ENCODE data around the gene SH3GLB1.

Gene SH3GLB1

GRCh38 chr1:86754265-86754974 lies 50.0 kb downstream of the SH3GLB1 start:
- no peak for TF ChIP-seq CTCF (conservative IDR thresholded peaks at IDR 0.05; ENCODE audit: low read depth, low read length)
- no peak overlapping the region for H2AFZ ChIP-seq (ENCODE audit: low read depth)
- H3K36me3 ChIP-seq (ENCODE audit: insufficient read depth), result no peaks in the 10 kb centered on the region
- no peak overlapping the region for H3K4me2 ChIP-seq
- H3K27ac ChIP-seq, result no peak overlapping the region
- H3K79me2 ChIP-seq (ENCODE audit: insufficient read depth, low read depth), result no peaks in the 10 kb centered on the region
- H3K27me3 ChIP-seq (ENCODE audit: insufficient read depth, low read depth), result no peaks in the 10 kb centered on the region
- H3K9ac ChIP-seq, result no peak overlapping the region
- H4K20me1 ChIP-seq (ENCODE audit: insufficient read depth), result no peaks in the 10 kb centered on the region
- peaks cover 10% of the 10 kb centered on the region for H3K4me1 ChIP-seq (ENCODE audit: low read depth, poor library complexity, severe bottlenecking)
- H3K4me3 ChIP-seq (IDR thresholded peaks at IDR 0.05; ENCODE audit: insufficient read depth, low read depth, low read length), result no peak overlapping the region

GRCh38 chr1:86756062-86756406 lies 51.7 kb downstream of the SH3GLB1 start:
- Histone ChIP-seq H2AFZ (ENCODE audit: low read depth) (no peak overlapping the region), H3K4me1 (ENCODE audit: low read depth, poor library complexity, severe bottlenecking) (peaks cover 10% of the 10 kb centered on the region), H3K9ac (no peak overlapping the region), H4K20me1 (ENCODE audit: insufficient read depth) (no peaks in the 10 kb centered on the region), H3K4me2 (no peak overlapping the region), H3K4me3 (IDR thresholded peaks at IDR 0.05; ENCODE audit: insufficient read depth, low read depth, low read length) (no peak overlapping the region), H3K27me3 (ENCODE audit: insufficient read depth, low read depth) (no peaks in the 10 kb centered on the region), H3K36me3 (ENCODE audit: insufficient read depth) (no peaks in the 10 kb centered on the region), H3K79me2 (ENCODE audit: insufficient read depth, low read depth) (no peaks in the 10 kb centered on the region), H3K27ac (no peak overlapping the region)
- TF ChIP-seq CTCF (conservative IDR thresholded peaks at IDR 0.05; ENCODE audit: low read depth, low read length), result no peak

GRCh38 chr1:86757272-86757984 lies 53.1 kb downstream of the SH3GLB1 start:
- peaks cover 10% of the 10 kb centered on the region for H3K4me1 ChIP-seq (ENCODE audit: low read depth, poor library complexity, severe bottlenecking)
- no peaks in the 10 kb centered on the region for H4K20me1 ChIP-seq (ENCODE audit: insufficient read depth)
- H3K79me2 ChIP-seq (ENCODE audit: insufficient read depth, low read depth), result no peaks in the 10 kb centered on the region
- H3K27me3 ChIP-seq (ENCODE audit: insufficient read depth, low read depth), result no peaks in the 10 kb centered on the region
- no peak overlapping the region for H2AFZ ChIP-seq (ENCODE audit: low read depth)
- TF ChIP-seq CTCF (conservative IDR thresholded peaks at IDR 0.05; ENCODE audit: low read depth, low read length), result no peak
- no peak overlapping the region for H3K9ac ChIP-seq
- no peak overlapping the region for H3K27ac ChIP-seq
- H3K36me3 ChIP-seq (ENCODE audit: insufficient read depth), result no peaks in the 10 kb centered on the region
- no peak overlapping the region for H3K4me2 ChIP-seq
- H3K4me3 ChIP-seq (IDR thresholded peaks at IDR 0.05; ENCODE audit: insufficient read depth, low read depth, low read length), result no peak overlapping the region

GRCh38 chr1:86758570-86758969 lies 54.2 kb downstream of the SH3GLB1 start:
- no peak overlapping the region for H3K9ac ChIP-seq
- TF ChIP-seq CTCF (conservative IDR thresholded peaks at IDR 0.05; ENCODE audit: low read depth, low read length), result no peak
- no peaks in the 10 kb centered on the region for H3K36me3 ChIP-seq (ENCODE audit: insufficient read depth)
- H4K20me1 ChIP-seq (ENCODE audit: insufficient read depth), result no peaks in the 10 kb centered on the region
- H3K79me2 ChIP-seq (ENCODE audit: insufficient read depth, low read depth), result no peaks in the 10 kb centered on the region
- no peak overlapping the region for H3K4me2 ChIP-seq
- H3K4me1 ChIP-seq (ENCODE audit: low read depth, poor library complexity, severe bottlenecking), result peaks cover 6% of the 10 kb centered on the region
- no peak overlapping the region for H3K4me3 ChIP-seq (IDR thresholded peaks at IDR 0.05; ENCODE audit: insufficient read depth, low read depth, low read length)
- no peak overlapping the region for H3K27ac ChIP-seq
- H2AFZ ChIP-seq (ENCODE audit: low read depth), result no peak overlapping the region
- H3K27me3 ChIP-seq (ENCODE audit: insufficient read depth, low read depth), result no peaks in the 10 kb centered on the region
